GM12873 (cell line): ENCODE results near the gene PRIM2.

Experiments
- TF ChIP-seq, protein P1 (sequence below): IDR thresholded peaks from 2 replicates; pipeline ENCODE4 v1.5.1; 2012; ENCODE audit warnings: low read depth, mild to moderate bottlenecking, moderate library complexity, low read length, control low read depth; ENCODE audit not compliant: insufficient read depth; ENCODE audit errors: missing control alignments

The PRIM2 gene, protein sequence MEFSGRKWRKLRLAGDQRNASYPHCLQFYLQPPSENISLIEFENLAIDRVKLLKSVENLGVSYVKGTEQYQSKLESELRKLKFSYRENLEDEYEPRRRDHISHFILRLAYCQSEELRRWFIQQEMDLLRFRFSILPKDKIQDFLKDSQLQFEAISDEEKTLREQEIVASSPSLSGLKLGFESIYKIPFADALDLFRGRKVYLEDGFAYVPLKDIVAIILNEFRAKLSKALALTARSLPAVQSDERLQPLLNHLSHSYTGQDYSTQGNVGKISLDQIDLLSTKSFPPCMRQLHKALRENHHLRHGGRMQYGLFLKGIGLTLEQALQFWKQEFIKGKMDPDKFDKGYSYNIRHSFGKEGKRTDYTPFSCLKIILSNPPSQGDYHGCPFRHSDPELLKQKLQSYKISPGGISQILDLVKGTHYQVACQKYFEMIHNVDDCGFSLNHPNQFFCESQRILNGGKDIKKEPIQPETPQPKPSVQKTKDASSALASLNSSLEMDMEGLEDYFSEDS

DNA sequence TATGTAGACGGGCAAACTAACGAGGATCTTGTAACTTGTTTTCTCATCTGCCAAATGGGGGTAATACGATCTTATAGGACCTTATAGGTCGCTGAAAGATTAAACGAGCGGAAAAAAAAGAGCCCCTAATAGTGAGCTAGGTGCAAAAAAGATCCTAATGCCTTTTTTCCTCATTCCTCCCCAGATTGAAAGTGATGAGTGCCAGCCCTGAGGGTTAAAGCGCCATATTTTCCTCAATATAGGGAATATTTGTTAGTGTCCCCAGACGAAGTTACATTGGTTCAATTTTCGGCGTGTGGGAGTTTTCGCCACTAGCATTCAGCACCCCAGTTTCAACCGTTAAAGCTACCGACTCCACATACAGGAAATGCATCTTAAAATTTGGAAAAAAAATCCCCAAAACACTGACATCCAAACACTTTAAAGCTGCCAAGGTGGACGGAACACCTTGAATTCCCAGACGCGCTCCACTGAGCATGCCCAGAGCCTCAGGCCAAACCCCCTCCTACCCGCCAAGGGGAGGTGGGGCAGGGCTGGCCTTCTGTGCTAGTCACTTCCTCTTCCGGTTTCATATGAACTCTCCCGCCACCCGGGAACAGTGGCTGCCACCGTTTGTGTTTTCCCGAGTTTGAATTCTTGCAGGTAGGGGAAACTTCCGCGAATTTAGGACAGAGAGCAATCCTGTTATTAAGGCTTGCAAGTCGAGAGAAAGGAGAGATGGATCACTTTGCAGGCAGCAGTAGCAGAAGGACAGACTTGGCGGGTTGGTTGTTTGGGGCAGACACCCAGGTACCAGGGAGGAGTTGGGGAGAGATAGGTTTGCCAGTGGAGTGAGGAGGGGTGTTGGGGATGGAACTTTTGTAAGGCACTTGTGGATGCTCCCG lies at the start of gene PRIM2:
TSS of gene PRIM2 (plus strand) at position 571 of the 884 bp plus-strand sequence. CDS start 816 bp downstream, outside the sequence.
- TF ChIP-seq, protein P1, sequence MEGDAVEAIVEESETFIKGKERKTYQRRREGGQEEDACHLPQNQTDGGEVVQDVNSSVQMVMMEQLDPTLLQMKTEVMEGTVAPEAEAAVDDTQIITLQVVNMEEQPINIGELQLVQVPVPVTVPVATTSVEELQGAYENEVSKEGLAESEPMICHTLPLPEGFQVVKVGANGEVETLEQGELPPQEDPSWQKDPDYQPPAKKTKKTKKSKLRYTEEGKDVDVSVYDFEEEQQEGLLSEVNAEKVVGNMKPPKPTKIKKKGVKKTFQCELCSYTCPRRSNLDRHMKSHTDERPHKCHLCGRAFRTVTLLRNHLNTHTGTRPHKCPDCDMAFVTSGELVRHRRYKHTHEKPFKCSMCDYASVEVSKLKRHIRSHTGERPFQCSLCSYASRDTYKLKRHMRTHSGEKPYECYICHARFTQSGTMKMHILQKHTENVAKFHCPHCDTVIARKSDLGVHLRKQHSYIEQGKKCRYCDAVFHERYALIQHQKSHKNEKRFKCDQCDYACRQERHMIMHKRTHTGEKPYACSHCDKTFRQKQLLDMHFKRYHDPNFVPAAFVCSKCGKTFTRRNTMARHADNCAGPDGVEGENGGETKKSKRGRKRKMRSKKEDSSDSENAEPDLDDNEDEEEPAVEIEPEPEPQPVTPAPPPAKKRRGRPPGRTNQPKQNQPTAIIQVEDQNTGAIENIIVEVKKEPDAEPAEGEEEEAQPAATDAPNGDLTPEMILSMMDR, result no peak

DNA sequence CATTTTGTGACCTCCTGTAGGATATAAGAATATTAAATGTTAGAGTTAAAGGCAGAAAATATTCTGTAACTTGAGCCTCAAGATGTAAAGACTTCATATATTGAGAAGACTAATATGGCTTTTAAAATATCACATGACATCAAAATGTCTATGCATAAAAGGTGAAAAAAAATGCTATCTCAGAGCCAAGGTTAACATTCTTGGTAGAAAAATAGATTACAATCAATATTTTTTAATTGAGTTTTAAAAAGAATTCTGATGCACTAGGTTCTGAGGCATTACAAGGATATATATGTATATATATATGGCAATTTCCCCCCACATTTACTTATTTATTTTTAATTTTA lies 49.2 kb upstream of the PRIM2 start:
- TF ChIP-seq, protein P1, result no peak

- TF ChIP-seq, protein P1, result no peak
Measured at GRCh38 chr6:57275384-57275783, 42.0 kb upstream of the PRIM2 start.

DNA sequence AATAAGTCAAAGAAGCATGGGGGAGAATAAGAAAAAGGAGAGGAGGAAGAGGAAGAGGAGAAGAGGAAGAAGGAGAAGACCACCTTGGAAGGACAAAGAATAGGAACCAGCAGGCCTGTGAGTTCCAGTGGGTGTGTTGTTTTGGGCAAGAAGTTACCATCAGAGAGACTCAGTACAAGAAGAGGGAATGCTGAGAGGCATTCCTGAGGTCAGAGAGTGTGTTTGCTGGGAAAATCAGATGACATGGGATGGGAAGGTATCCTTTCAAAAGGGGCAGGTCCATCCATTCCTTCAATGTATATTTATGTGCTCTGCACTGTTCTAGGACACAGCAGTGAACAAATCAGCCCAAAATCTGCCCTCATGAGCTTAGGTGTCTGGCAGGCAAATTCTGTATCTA lies 40.5 kb upstream of the PRIM2 start:
- TF ChIP-seq, protein P1, result no peak

DNA sequence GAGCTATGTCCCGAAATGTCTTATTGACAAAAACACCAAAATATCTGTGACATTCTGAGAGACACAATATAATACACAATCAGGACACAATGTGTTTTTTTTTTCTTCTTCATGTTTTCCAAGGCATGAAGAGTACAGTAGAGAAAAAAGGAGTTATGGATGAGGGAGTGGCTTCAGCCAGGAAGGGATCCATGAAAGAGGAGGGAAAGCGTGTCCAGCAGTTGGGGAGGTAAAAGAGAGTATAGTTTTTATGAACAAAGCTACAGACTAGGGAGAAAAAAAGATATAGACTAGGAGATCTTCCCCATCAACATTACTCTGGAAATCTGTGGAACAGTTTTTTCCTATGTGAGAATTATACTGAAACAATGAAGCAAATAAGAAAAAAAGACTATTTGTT lies 38.9 kb upstream of the PRIM2 start:
- TF ChIP-seq, protein P1, result no peak

DNA sequence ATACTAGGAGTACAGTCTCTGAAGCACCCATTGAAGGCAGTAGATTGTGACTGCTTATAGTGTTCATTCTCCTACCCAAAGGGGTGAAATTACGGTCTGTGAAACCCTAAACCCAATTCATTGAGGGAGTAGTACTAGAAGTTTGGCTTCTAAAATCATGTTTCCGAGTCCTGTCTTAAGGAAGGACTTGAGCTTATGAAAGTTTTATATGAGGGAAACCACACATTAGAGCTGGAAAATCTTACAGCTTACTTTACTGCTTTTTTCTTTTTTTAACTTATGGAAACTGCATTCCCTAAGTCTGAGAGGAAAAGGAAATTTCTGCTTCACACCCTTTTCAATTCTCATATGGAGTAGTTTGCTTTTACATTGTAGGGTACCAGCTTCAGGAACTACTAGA lies 38.4 kb upstream of the PRIM2 start:
- TF ChIP-seq, protein P1, result no peak

DNA sequence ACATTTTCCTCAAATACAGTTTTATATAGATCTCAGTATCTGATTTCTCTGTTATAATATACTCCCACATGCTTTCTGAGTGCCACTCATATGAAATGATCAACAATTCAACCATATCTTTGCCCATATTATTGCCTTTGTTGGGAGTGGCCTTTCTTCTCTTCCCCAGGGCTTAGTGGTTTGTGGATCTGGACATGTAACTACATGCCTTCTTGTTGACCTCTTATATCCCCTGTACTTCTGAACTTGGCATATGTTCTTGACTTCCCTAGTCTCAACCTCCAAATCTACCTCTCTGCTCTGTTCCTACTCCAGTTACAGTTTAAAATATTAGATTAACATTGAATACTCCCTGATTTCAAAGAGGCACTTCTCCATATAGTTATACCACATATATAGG lies 34.3 kb upstream of the PRIM2 start:
- TF ChIP-seq, protein P1, result no peak
